GM12873 (cell line): ENCODE data around the gene ITPR2.

Source experiments
- TF ChIP-seq, protein P1 (sequence below): IDR thresholded peaks from 2 replicates; pipeline ENCODE4 v1.5.1; 2012; ENCODE audit warnings: low read depth, mild to moderate bottlenecking, moderate library complexity, low read length, control low read depth; ENCODE audit not compliant: insufficient read depth; ENCODE audit errors: missing control alignments

Gene ITPR2

GRCh38 chr12:26689281-26689841 is 143.6 kb downstream of the ITPR2 start:
- TF ChIP-seq, protein P1, sequence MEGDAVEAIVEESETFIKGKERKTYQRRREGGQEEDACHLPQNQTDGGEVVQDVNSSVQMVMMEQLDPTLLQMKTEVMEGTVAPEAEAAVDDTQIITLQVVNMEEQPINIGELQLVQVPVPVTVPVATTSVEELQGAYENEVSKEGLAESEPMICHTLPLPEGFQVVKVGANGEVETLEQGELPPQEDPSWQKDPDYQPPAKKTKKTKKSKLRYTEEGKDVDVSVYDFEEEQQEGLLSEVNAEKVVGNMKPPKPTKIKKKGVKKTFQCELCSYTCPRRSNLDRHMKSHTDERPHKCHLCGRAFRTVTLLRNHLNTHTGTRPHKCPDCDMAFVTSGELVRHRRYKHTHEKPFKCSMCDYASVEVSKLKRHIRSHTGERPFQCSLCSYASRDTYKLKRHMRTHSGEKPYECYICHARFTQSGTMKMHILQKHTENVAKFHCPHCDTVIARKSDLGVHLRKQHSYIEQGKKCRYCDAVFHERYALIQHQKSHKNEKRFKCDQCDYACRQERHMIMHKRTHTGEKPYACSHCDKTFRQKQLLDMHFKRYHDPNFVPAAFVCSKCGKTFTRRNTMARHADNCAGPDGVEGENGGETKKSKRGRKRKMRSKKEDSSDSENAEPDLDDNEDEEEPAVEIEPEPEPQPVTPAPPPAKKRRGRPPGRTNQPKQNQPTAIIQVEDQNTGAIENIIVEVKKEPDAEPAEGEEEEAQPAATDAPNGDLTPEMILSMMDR = no peak

GRCh38 chr12:26688344-26688904 is 144.6 kb downstream of the ITPR2 start:
- TF ChIP-seq, protein P1 = no peak

DNA sequence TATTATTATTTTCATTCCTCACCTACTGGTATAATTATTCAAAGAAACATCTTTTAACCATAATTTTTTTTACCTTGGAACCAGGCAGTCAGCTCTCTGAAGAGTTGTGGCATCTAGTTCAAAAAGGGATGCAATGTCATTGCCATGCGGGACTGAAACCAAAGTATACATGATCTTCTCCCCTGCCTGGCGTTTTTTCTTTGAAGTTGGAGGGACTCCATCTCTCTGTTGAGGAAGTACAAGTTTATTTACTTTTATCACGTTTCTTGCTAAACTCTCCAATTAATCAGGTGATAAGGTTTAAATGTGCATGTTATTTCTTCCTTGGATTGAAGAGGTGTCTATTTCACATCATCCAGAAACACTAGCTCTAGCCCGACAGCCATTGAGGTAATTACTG is 146.6 kb downstream of the ITPR2 start:
- TF ChIP-seq, protein P1 = no peak

GRCh38 chr12:26684101-26684500 is 148.9 kb downstream of the ITPR2 start:
- TF ChIP-seq, protein P1 = no peak

DNA sequence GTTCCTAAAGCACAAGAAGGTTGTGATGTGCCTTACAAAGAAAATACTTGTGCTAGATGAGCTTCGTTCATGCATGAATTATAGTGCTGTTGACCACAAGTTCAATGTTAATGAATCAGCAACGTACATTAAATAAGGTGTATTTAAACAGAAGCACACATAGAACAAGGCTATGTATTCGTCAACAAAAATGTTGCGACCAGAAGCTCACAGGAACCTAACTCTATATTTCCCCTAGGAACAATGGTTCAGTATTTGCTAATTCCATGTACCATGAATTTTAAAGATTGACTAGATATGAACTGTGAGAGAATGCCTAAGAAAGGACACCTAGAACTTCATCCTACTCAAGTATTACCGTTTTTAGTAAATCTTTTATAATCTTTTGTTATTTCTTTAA is 149.6 kb downstream of the ITPR2 start:
- TF ChIP-seq, protein P1 = no peak

DNA sequence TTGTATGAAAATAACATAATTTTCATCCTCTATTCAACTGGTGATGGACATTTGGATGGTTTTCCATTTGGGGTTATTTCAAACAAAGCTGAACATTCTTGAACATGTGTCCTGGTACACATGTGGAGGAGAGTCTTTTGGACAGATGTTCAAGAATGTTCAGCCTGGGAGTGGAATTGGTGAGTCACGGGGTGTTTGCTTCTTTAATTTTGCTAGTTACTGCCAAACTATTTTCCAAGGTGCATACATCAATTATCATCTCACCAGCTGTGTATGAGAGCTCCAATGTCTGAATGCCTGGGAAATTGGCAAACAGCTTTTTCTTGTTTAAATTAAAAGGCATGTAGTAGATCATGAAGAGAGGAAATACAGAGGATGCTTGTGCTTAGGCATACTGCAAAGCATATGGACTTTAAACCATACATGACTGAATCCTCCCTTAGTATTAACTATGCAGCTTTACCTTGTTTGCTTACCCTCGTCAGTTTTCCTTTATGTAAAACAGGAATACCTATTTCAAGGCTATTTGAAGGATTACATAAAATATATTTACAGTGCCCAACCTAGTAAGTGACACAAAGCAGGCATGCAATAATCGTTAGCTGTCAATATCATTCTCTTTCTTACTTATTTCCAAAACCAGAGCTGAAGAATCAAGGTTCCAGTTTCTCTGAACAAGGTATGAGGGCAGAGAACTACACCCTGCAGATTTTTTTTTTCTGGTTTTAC is 152.1 kb downstream of the ITPR2 start:
- TF ChIP-seq, protein P1 = no peak

DNA sequence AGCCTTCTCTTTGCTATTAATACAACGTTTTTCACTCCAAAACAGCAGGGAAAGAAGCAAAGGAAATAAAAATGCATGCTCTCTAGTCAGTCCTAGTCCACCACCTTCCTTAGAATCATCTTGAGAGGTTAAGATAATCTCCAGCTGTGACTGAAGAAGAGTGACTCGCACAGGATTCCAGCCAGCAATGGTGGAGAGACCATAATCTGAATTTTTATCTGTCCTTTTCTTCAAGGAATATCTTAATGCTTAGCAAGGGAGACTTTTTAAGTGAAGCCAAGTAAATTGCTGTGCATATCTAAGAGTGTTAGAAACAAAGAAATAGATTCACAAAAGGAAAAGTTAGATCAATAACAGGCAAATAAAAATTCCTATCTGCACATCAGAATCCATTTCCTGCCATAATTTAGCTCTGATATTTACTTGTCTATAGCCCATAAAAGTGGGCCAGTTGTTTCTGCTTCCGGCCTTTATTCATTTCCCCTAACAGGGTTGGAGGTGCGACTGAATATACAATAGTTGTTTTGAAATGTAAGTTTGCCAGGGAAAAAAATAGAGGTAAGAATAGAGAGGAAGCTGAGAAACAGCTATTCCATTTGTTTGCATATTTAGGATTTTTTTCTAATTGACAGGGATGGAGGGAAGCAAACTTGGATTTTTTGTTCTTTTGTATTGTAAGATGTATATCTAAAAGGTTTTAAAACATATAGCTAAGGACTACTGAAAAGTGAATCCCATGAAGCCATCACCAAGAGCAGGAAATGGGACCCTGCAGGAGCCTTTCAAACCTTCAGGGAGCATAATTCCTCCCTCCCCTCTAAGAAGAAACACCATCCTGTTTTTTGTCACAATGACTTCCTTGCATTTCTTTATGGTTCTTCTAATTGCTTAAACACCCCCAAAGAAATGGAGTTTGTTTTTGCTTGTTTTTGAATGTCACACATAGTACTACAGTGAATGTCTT is 154.0 kb downstream of the ITPR2 start:
- TF ChIP-seq, protein P1 = no peak
